ENCODE results near the gene POLR3E. TPM values are rescaled to one million over a fixed set of nuclear protein-coding genes. Genes with fewer than 3 reads are reported as not detected.

POLR3E gene
- total and polyA plus RNA-seq, 2 experiments from 2014 or later: 14.0 to 20.8 TPM

- Histone ChIP-seq H3K9ac (no peak overlapping the region), H3K27ac (no peak overlapping the region), H4K20me1 (ENCODE audit: insufficient read depth) (0 out of 2 replicates have a peak, but pooled peaks cover 5% of the 10 kb centered on the region), H3K4me1 (ENCODE audit: insufficient read depth) (peaks cover 46% of the 10 kb centered on the region), H3F3A (ENCODE audit: insufficient read depth) (peaks cover 48% of the 10 kb centered on the region), H3K9me3 (ENCODE audit: low read depth) (no peaks in the 10 kb centered on the region), H3K4me3 (no peak overlapping the region), H3K27me3 (replicated peaks; ENCODE audit: insufficient read depth) (no peaks in the 10 kb centered on the region), H3K36me3 (ENCODE audit: low read depth) (peaks cover 24% of the 10 kb centered on the region), H3K4me2 (ENCODE audit: unreplicated experiment) (no peak overlapping the region), H2AFZ (no peak overlapping the region), H3K9me2 (ENCODE audit: insufficient read depth) (no peaks in the 10 kb centered on the region), H3K79me2 (ENCODE audit: insufficient read depth) (peaks cover 90% of the 10 kb centered on the region)
- no peak for DNase-seq
- TF ChIP-seq EZH2 (IDR thresholded peaks at IDR 0.05; ENCODE audit: insufficient read depth, poor library complexity, severe bottlenecking): no peak
- TF ChIP-seq EZH2phosphoT487 (IDR thresholded peaks at IDR 0.05; ENCODE audit: insufficient read depth, low read depth): no peak
- in situ Hi-C loops (cut with MboI): no loop called here
- 98 to 99% methylated on average over 7 of the region's 7 CpGs for WGBS, 2 experiments (ENCODE audit: low coverage in 1 of 2, low lambda C conversion rate in 2 of 2, missing lambda C conversion rate in 2 of 2)
These were observed 59.9 kb downstream of the POLR3E start for GRCh38 chr16:22356930-22357634.

GRCh38 chr16:22357635-22357971 is 60.4 kb downstream of the POLR3E start:
- peaks cover 90% of the 10 kb centered on the region for H3K79me2 ChIP-seq (ENCODE audit: insufficient read depth)
- no peak overlapping the region for H3K4me2 ChIP-seq (ENCODE audit: unreplicated experiment)
- no peak overlapping the region for H3K4me3 ChIP-seq
- H2AFZ ChIP-seq: no peak overlapping the region
- H3F3A ChIP-seq (ENCODE audit: insufficient read depth): peaks cover 43% of the 10 kb centered on the region
- TF ChIP-seq EZH2 (IDR thresholded peaks at IDR 0.05; ENCODE audit: insufficient read depth, poor library complexity, severe bottlenecking) (no peak), EZH2phosphoT487 (IDR thresholded peaks at IDR 0.05; ENCODE audit: insufficient read depth, low read depth) (no peak)
- no peaks in the 10 kb centered on the region for H3K9me2 ChIP-seq (ENCODE audit: insufficient read depth)
- H3K36me3 ChIP-seq (ENCODE audit: low read depth): peaks cover 29% of the 10 kb centered on the region
- H3K9ac ChIP-seq: no peak overlapping the region
- peaks cover 40% of the 10 kb centered on the region for H3K4me1 ChIP-seq (ENCODE audit: insufficient read depth)
- DNase-seq: no peak
- no peaks in the 10 kb centered on the region for H3K9me3 ChIP-seq (ENCODE audit: low read depth)
- WGBS, 2 experiments (ENCODE audit: low coverage in 1 of 2, low lambda C conversion rate in 2 of 2, missing lambda C conversion rate in 2 of 2): 100% methylated on average over 1 of the region's 1 CpG
- no peaks in the 10 kb centered on the region for H3K27me3 ChIP-seq (replicated peaks; ENCODE audit: insufficient read depth)
- H3K27ac ChIP-seq: no peak overlapping the region
- in situ Hi-C loops (cut with MboI): no loop called here
- H4K20me1 ChIP-seq (ENCODE audit: insufficient read depth): 0 out of 2 replicates have a peak, but pooled peaks cover 5% of the 10 kb centered on the region

- H3K9me3 ChIP-seq (ENCODE audit: low read depth): no peaks in the 10 kb centered on the region
- no peak overlapping the region for H3K9ac ChIP-seq
- H3K4me1 ChIP-seq (ENCODE audit: insufficient read depth): peaks cover 36% of the 10 kb centered on the region
- 0 out of 2 replicates have a peak overlapping the region, but pooled peaks have one; percentile 2 for H3K27ac ChIP-seq
- no peak for DNase-seq
- peaks cover 91% of the 10 kb centered on the region for H3K79me2 ChIP-seq (ENCODE audit: insufficient read depth)
- in situ Hi-C loops (cut with MboI): no loop called here
- peaks cover 33% of the 10 kb centered on the region for H3K36me3 ChIP-seq (ENCODE audit: low read depth)
- no peak overlapping the region for H2AFZ ChIP-seq
- H3K4me2 ChIP-seq (ENCODE audit: unreplicated experiment): no peak overlapping the region
- H3F3A ChIP-seq (ENCODE audit: insufficient read depth): peaks cover 39% of the 10 kb centered on the region
- H3K9me2 ChIP-seq (ENCODE audit: insufficient read depth): no peaks in the 10 kb centered on the region
- H3K27me3 ChIP-seq (replicated peaks; ENCODE audit: insufficient read depth): no peaks in the 10 kb centered on the region
- WGBS, 2 experiments (ENCODE audit: low coverage in 1 of 2, low lambda C conversion rate in 2 of 2, missing lambda C conversion rate in 2 of 2): 100% methylated on average over 1 of the region's 1 CpG
- no peak overlapping the region for H3K4me3 ChIP-seq
- TF ChIP-seq EZH2phosphoT487 (IDR thresholded peaks at IDR 0.05; ENCODE audit: insufficient read depth, low read depth): no peak
- no peak for TF ChIP-seq EZH2 (IDR thresholded peaks at IDR 0.05; ENCODE audit: insufficient read depth, poor library complexity, severe bottlenecking)
- H4K20me1 ChIP-seq (ENCODE audit: insufficient read depth): 0 out of 2 replicates have a peak, but pooled peaks cover 5% of the 10 kb centered on the region
These were observed 60.8 kb downstream of the POLR3E start for GRCh38 chr16:22358000-22358399.

- Histone ChIP-seq H3K9me2 (ENCODE audit: insufficient read depth) (no peaks in the 10 kb centered on the region), H3K79me2 (ENCODE audit: insufficient read depth) (peaks cover 100% of the 10 kb centered on the region), H3K36me3 (ENCODE audit: low read depth) (peaks cover 49% of the 10 kb centered on the region), H3K4me3 (no peak overlapping the region), H2AFZ (no peak overlapping the region), H3K27ac (no peak overlapping the region), H3K4me1 (ENCODE audit: insufficient read depth) (peaks cover 22% of the 10 kb centered on the region; the same call in 1 of the 2 replicates), H3K9me3 (ENCODE audit: low read depth) (no peaks in the 10 kb centered on the region), H3K9ac (no peak overlapping the region), H4K20me1 (ENCODE audit: insufficient read depth) (0 out of 2 replicates have a peak, but pooled peaks cover 5% of the 10 kb centered on the region), H3K4me2 (ENCODE audit: unreplicated experiment) (no peak overlapping the region), H3K27me3 (replicated peaks; ENCODE audit: insufficient read depth) (no peaks in the 10 kb centered on the region), H3F3A (ENCODE audit: insufficient read depth) (peaks cover 22% of the 10 kb centered on the region)
- TF ChIP-seq EZH2 (IDR thresholded peaks at IDR 0.05; ENCODE audit: insufficient read depth, poor library complexity, severe bottlenecking) (no peak), EZH2phosphoT487 (IDR thresholded peaks at IDR 0.05; ENCODE audit: insufficient read depth, low read depth) (no peak)
- in situ Hi-C loops (cut with MboI): no loop called here
- DNase-seq: no peak
These were observed 62.5 kb downstream of the POLR3E start for GRCh38 chr16:22359679-22360078.
